Mononuclear cell (primary cell): ENCODE data around the gene HEXIM2. TPM values are rescaled to one million over a fixed set of nuclear protein-coding genes. Genes with fewer than 3 reads are reported as not detected.

Experiments
- H3K27me3 ChIP-seq: 2 replicates; pipeline ENCODE4 v1.6.0; 2011; ENCODE audit warnings: low read length, control low read depth; ENCODE audit not compliant: insufficient read depth
- H3K4me1 ChIP-seq: 2 replicates; pipeline ENCODE4 v1.5.1; 2011; ENCODE audit warnings: mild to moderate bottlenecking, low read length, control low read depth; ENCODE audit not compliant: insufficient read depth
- H3K4me3 ChIP-seq: 2 replicates; pipeline ENCODE4 v1.5.1; 2011; ENCODE audit warnings: mild to moderate bottlenecking, low read length, moderate library complexity
- H3K9me3 ChIP-seq: 2 replicates; pipeline ENCODE4 v1.5.1; 2011; ENCODE audit warnings: low read depth, mild to moderate bottlenecking, control low read depth, low read length
- total RNA-seq: library from RNA; depleted of rRNA; stranded (reverse); fragments of >200 nt; gene quantifications from one replicate; pipeline ENCODE4 v1.2.3, GENCODE V29; 2012

HEXIM2 gene
- total RNA-seq, result 3.4 TPM

GRCh38 chr17:45161288-45162024, at the start of gene HEXIM2:
Gene HEXIM2, plus strand, starts transcription at chr17:45161875. Its CDS starts 919 bp downstream, at chr17:45162794.
- H3K9me3 ChIP-seq, result no peaks in the 10 kb centered on the region

DNA sequence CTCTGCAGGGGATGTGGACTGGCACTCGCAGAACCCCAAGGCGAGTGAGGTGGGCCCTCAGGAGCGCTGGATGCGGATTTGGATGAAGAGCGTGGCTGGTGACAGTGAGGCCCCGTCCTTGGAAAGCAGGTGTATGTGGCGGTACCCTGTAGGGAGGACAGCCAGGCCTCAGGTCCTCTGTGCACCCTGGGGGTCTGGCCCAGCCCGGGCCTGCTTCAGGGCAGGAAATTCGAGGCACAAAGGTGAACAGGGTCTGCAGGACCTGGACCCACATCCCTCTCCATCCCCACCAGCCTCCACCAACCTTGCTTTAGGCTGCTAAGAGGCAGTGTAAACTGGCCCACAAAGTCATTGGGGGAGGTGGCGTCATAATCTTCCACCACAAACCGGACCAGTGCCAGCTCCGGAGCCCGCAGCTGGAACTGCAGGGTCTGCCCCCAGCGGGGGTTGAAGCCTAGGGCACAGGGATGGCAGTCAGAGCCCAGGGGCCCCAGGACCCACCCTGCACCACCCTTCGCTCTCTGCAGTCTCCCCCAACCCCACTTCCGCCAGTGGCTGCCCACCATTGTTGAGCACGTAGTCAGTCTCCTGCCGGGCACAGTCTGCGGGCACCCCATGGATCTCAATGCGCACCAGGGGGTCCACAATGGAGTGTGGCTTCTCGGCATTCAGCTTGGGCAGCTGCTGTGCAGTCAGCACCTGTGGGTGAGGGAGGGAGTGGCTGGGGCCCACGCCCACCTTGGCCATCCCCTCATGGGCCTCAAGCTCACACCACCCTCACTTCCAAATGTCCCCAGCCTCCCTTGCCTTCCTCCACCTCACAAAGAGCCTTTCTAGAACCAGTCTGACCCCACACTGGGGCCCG, 48.9 kb upstream of the HEXIM2 start:
- no peaks in the 10 kb centered on the region for H3K9me3 ChIP-seq
- H3K27me3 ChIP-seq, result no peaks in the 10 kb centered on the region
- no peak overlapping the region for H3K4me3 ChIP-seq
- H3K4me1 ChIP-seq, result no peaks in the 10 kb centered on the region

More at GRCh38 chr17:45161288-45162024, at the start of gene HEXIM2:
- Histone ChIP-seq H3K4me3 (peak within 1 kb of the TSS; percentile 92), H3K27me3 (no peaks in the 10 kb centered on the region), H3K4me1 (peaks cover 67% of the 10 kb centered on the region)

DNA sequence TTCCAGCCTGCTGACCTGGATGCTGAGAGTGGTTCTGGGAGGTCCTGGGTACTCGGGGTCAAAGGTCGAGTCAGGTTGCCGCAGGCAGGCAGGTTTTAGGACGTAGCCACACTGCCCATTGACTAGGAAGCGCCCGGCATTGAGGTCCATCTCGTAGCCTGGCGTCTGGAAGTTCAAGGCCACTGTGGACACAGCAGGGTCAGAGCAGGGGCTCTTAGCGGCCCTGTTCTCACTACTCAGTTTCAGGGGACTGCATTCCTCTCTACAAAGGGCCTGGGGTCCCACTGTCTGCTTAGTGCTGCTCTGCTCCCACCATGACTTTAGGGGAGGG, 48.3 kb upstream of the HEXIM2 start:
- Histone ChIP-seq H3K4me3 (no peak overlapping the region), H3K4me1 (no peaks in the 10 kb centered on the region), H3K9me3 (no peaks in the 10 kb centered on the region), H3K27me3 (no peaks in the 10 kb centered on the region)

DNA sequence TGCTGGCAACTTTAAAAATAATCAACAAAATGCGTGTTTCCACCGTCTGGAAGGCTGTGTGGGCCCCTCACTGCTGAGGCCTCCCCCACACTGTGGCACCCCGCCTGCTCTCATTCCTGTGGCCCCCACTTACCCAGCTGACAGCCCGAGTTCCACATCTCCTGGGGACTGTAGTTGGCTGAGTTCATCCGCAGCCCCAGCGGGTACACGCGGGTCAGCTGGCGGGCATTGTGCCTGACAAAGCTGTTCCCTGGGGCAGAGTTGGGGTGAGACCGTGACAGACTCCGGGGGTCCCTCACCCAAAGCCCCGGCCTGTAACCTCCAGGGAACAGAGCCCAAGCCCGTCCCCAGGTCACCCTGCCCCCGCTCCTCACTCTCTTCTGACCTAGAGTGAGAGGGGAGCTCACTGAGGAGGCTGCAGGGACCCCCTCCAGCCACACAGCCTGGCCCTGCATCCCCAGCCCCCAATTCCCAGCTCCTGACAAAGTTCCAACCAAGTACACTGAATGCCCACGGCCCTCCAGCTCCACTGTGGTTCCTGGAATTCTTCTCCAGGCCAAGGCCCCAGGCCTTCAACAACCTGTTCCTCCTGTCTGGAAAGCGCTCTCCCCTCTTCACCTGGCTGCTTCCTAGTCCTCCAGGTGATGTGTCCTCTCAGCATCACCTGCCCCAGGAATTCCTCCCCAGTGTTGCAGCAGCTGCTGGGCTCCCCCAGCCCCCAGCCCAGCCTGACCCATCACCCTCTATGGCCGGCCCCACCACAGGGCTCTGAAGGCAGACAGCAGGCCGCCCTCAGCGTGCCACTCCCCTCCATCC, 47.4 kb upstream of the HEXIM2 start:
- no peaks in the 10 kb centered on the region for H3K27me3 ChIP-seq
- no peak overlapping the region for H3K4me3 ChIP-seq
- no peaks in the 10 kb centered on the region for H3K9me3 ChIP-seq
- H3K4me1 ChIP-seq, result no peaks in the 10 kb centered on the region

DNA sequence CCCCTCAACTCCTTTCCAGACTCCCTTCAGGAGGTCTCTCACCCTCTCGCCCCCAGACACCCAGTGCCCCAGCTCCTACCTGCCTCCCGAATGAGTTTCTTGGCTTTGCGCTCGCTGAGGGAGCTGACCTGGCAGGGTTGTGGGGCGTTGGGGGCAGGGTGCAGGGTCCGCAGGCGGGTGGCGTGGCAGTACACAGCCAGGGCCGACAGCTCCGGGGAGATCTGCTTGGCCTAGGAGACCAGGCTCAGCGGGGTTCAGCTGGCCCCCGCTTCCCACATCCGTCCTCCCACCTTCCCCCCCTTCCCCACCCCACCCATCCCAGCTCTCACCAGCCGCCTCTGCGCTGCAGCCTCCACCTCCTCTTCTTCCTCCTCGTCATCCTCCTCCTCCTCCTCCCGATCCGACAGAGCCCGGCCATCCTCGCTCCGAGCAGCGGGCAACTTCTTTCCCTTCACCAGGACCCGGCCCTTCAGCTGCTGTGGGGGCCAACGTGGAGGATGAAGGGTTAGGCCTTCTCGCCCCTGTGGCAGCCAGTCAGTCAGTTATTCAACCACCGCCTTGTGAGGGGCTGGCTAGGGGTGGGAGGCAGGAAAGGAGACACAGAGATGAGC, 46.6 kb upstream of the HEXIM2 start:
- Histone ChIP-seq H3K9me3 (no peaks in the 10 kb centered on the region), H3K27me3 (no peaks in the 10 kb centered on the region), H3K4me3 (no peak overlapping the region), H3K4me1 (no peaks in the 10 kb centered on the region)

DNA sequence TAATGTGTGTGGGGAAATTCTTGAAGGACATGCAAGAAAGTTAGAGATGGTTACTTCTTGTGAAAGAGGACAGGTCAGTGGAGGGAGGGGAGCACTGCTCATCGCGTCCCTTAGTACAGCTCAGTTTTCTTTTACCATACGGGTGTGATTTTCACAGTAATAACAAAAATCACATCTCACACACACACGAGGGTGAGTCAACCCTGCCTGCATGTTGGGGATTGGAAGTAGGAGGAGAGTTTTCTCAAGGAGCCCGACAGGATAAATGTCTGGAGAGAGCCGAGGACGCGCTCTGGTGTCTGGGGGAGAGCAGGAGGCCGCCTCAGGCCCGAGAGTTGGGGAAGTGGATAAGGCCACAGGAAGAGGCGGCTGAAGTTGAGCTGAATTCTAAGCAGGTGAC, 45.8 kb upstream of the HEXIM2 start:
- no peaks in the 10 kb centered on the region for H3K27me3 ChIP-seq
- no peaks in the 10 kb centered on the region for H3K4me1 ChIP-seq
- H3K4me3 ChIP-seq, result no peak overlapping the region
- H3K9me3 ChIP-seq, result no peaks in the 10 kb centered on the region

- H3K27me3 ChIP-seq, result no peaks in the 10 kb centered on the region
- H3K4me3 ChIP-seq, result no peak overlapping the region
- H3K9me3 ChIP-seq, result no peaks in the 10 kb centered on the region
- H3K4me1 ChIP-seq, result no peaks in the 10 kb centered on the region
Observed at GRCh38 chr17:45116434-45117016, 45.1 kb upstream of the HEXIM2 start.

DNA sequence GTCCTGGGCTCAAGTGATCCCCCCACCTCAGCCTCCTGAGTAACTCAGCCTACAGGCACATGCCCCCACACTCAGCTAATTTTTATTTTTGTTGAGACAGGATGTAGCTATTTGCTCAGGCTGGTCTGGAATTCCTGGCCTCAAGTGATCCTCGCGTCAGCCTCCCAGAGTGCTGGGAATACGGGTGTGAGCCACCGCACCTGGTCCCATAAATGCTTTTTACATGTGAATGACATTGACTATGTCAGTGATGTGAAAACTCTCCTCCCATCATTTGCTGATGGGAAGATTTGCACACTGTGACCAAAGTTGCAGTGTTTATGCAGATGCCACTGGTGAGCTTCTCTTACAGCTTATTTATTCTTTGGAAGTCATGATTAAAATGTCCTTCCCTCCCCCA, 44.3 kb upstream of the HEXIM2 start:
- no peaks in the 10 kb centered on the region for H3K9me3 ChIP-seq
- no peaks in the 10 kb centered on the region for H3K27me3 ChIP-seq
- no peaks in the 10 kb centered on the region for H3K4me1 ChIP-seq

GRCh38 chr17:45117848-45118646, 43.6 kb upstream of the HEXIM2 start:
- H3K4me1 ChIP-seq, result no peaks in the 10 kb centered on the region
- H3K9me3 ChIP-seq, result no peaks in the 10 kb centered on the region
- no peak overlapping the region for H3K4me3 ChIP-seq
- H3K27me3 ChIP-seq, result no peaks in the 10 kb centered on the region

More for the DNA sequence above, 44.3 kb upstream of the HEXIM2 start:
- no peak overlapping the region for H3K4me3 ChIP-seq

DNA sequence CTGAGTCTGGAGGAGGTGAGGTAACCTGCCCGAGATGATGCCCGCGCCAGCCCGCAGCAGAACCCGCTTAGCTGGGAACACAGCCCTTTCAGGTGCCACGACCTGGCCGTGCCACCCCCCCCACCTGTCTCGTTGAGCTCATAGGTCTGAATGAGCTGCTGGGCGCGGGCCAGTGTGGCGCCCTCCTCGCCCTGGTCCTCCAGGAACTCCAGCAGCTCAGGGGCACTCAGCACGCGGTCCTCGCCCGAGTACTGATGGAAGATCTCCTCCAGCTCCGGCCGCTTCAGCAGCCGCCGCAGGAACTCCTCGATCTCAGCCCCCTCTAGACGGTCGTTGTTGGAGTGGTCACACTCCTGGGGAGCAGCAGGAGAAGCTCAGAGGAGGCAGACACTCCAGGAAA, 43.0 kb upstream of the HEXIM2 start:
- H3K27me3 ChIP-seq, result no peaks in the 10 kb centered on the region
- no peaks in the 10 kb centered on the region for H3K9me3 ChIP-seq
- peaks cover 4% of the 10 kb centered on the region for H3K4me1 ChIP-seq
- H3K4me3 ChIP-seq, result no peak overlapping the region

- H3K27me3 ChIP-seq, result no peaks in the 10 kb centered on the region
- no peaks in the 10 kb centered on the region for H3K9me3 ChIP-seq
- H3K4me3 ChIP-seq, result no peak overlapping the region
- H3K4me1 ChIP-seq, result peaks cover 16% of the 10 kb centered on the region
Observed at GRCh38 chr17:45119964-45120363, 41.7 kb upstream of the HEXIM2 start.

GRCh38 chr17:45120558-45120957, 41.1 kb upstream of the HEXIM2 start:
- H3K9me3 ChIP-seq, result no peaks in the 10 kb centered on the region
- no peaks in the 10 kb centered on the region for H3K27me3 ChIP-seq
- H3K4me1 ChIP-seq, result peaks cover 17% of the 10 kb centered on the region
- H3K4me3 ChIP-seq, result no peak overlapping the region

- no peak overlapping the region for H3K4me3 ChIP-seq
- H3K9me3 ChIP-seq, result no peaks in the 10 kb centered on the region
- H3K27me3 ChIP-seq, result no peaks in the 10 kb centered on the region
- peaks cover 17% of the 10 kb centered on the region for H3K4me1 ChIP-seq
Observed at GRCh38 chr17:45121055-45121454, 40.6 kb upstream of the HEXIM2 start.
